Lung (tissue), 12 donors: ENCODE results near the gene NAA38. TPM values are rescaled to one million over a fixed set of nuclear protein-coding genes. Genes with fewer than 3 reads are reported as not detected.
"Not testable (repeated sequence)": the region's sequence is repeated elsewhere in the genome, so short reads cannot be mapped to it uniquely, and the experiment has no call there.

Experiments
- ATAC-seq: fragments of 200-7000 bp; cut with Tn5 transposase; one replicate; pipeline ENCODE4 v1.9.1; 2020; ENCODE audit warnings: moderate number of reproducible peaks; ENCODE audit not compliant: insufficient read depth, low FRiP score
- DNase-seq, 3 donors: peaks; one replicate each; pipeline ENCODE4 v3.0.0-alpha.2; 2013 to 2017
- H3K27ac ChIP-seq, 2 donors: one replicate each; pipeline ENCODE4 v1.5.1; 2013; ENCODE audit warnings: mild to moderate bottlenecking in 2 of 2, moderate library complexity in 2 of 2, control low read depth in 1 of 2, inconsistent platforms in 1 of 2, low read depth in 1 of 2, low read length in 1 of 2
- H3K27me3 ChIP-seq, 3 donors: one replicate each; pipeline ENCODE4 v1.5.1; 2013; ENCODE audit warnings: low read length in 2 of 3; ENCODE audit not compliant: control insufficient read depth in 3 of 3, insufficient read depth in 3 of 3
- H3K36me3 ChIP-seq, 4 donors: one replicate each; pipeline ENCODE4 v1.5.1; 2013; ENCODE audit warnings: low read length in 4 of 4, mild to moderate bottlenecking in 1 of 4, moderate library complexity in 1 of 4; ENCODE audit not compliant: control insufficient read depth in 4 of 4, insufficient read depth in 4 of 4
- H3K4me1 ChIP-seq, 5 donors: one replicate each; pipeline ENCODE4 v1.5.1; 2013; ENCODE audit warnings: low read length in 5 of 5, mild to moderate bottlenecking in 2 of 5, moderate library complexity in 1 of 5; ENCODE audit not compliant: control insufficient read depth in 5 of 5, insufficient read depth in 5 of 5
- H3K4me3 ChIP-seq: one replicate; pipeline ENCODE4 v1.5.1; 2013; ENCODE audit warnings: mild to moderate bottlenecking, control low read depth, moderate library complexity
- H3K9ac ChIP-seq, 2 donors: one replicate each; pipeline ENCODE4 v1.5.1; 2013; ENCODE audit warnings: low read length in 2 of 2, control low read depth in 1 of 2; ENCODE audit not compliant: insufficient read depth in 1 of 2
- H3K9me3 ChIP-seq, 4 donors: one replicate each; pipeline ENCODE4 v1.5.1; 2013; ENCODE audit warnings: low read length in 3 of 4, mild to moderate bottlenecking in 1 of 4, moderate library complexity in 1 of 4; ENCODE audit not compliant: control insufficient read depth in 4 of 4, insufficient read depth in 3 of 4
- WGBS, 2 donors: extraction: QIAGEN DNeasy Blood & Tissue Kit; methylation state at CpG; one replicate each; pipeline ENCODE4 v1.1.7; 2013; 5-methylcytosine and 5-hydroxymethylcytosine counted together
- polyA plus RNA-seq, 2 donors: library from polyadenylated mRNA; stranded (reverse); fragments of 200-250 nt; gene quantifications; one replicate each; pipeline ENCODE4 v1.2.1, GENCODE V29; 2013
- total RNA-seq, 2 donors: library from RNA; depleted of rRNA in 1 of 2; stranded (reverse); fragments of >200 nt in 1 of 2; gene quantifications; one replicate each; pipeline ENCODE4 v1.2.1, GENCODE V29; 2014 to 2021
- TF ChIP-seq, protein P1 (sequence below): IDR thresholded peaks from 2 replicates; pipeline ENCODE4 v1.5.1; 2012; ENCODE audit warnings: mild to moderate bottlenecking; ENCODE audit errors: control extremely low read depth, extremely low read depth
- donor health status: control.
- donor health status: control.
- donor health status: Bipolar disorder and iron deficiency.
- donor health status: healthy.
- donor health status: DM: yes; HTN: yes; CAD: no.

NAA38 gene
- total and polyA plus RNA-seq, 4 donors = 58.2 to 239 (median 102) TPM

DNA sequence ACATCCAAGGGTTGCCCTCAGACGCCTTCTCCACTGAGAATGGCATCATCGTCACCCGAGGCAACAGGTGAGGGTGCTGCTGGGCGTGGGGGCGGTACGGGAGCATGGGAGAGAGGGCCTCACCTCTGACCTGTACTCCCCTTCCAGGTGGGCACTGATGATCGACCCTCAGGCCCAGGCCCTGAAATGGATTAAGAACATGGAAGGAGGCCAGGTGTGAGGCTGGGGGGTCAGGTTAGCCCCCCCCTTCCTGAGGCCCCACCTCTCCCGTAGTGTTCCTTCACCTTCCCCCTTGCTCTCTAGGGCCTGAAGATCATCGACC lies 39.8 kb downstream of the NAA38 start:
- 86% methylated on average over 9 of the region's 9 CpGs for WGBS, 2 donors
- ATAC-seq = no peak
- H3K36me3 ChIP-seq = no peaks in the 10 kb centered on the region
- DNase-seq = no peak
- no peak overlapping the region for H3K9ac ChIP-seq
- H3K4me1 ChIP-seq = no peaks in the 10 kb centered on the region
- H3K9me3 ChIP-seq = no peaks in the 10 kb centered on the region
- no peak overlapping the region for H3K4me3 ChIP-seq
- H3K27me3 ChIP-seq = no peaks in the 10 kb centered on the region
- TF ChIP-seq, protein P1, sequence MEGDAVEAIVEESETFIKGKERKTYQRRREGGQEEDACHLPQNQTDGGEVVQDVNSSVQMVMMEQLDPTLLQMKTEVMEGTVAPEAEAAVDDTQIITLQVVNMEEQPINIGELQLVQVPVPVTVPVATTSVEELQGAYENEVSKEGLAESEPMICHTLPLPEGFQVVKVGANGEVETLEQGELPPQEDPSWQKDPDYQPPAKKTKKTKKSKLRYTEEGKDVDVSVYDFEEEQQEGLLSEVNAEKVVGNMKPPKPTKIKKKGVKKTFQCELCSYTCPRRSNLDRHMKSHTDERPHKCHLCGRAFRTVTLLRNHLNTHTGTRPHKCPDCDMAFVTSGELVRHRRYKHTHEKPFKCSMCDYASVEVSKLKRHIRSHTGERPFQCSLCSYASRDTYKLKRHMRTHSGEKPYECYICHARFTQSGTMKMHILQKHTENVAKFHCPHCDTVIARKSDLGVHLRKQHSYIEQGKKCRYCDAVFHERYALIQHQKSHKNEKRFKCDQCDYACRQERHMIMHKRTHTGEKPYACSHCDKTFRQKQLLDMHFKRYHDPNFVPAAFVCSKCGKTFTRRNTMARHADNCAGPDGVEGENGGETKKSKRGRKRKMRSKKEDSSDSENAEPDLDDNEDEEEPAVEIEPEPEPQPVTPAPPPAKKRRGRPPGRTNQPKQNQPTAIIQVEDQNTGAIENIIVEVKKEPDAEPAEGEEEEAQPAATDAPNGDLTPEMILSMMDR = no peak
- H3K27ac ChIP-seq = no peak overlapping the region

DNA sequence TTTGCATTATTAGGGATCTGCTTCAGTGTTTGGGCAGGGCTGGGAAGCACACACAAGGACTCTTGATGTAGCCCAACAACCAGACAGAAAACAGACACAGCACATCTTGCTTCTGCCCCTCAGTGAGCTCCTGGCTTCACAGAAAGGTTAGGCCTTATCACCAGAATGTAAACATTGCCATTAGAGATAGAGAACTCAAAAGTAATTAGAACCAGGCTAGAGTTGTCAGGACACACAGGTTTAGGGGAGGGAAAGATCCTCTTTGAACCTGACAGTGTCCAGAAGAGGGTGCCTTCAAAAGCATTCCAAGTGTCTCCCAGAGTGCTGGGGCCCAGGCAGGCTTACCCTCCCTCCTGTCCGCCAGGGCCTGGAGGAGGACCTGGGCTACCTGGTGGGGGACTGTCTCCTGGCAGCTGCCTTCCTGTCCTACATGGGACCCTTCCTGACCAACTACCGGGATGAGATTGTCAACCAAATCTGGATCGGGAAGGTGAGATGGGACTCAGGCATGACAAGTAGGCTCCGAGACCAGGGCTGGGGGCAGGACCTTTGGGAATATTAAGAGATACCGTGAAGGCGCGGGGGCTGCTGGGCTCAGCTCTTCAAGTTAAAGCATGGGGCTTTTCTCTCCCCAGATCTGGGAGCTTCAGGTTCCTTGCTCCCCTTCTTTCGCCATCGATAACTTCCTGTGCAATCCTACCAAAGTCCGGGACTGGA lies 40.3 kb downstream of the NAA38 start:
- no peak for ATAC-seq
- TF ChIP-seq, protein P1 = no peak
- no peaks in the 10 kb centered on the region for H3K9me3 ChIP-seq
- H3K4me3 ChIP-seq = no peak overlapping the region
- H3K9ac ChIP-seq = no peak overlapping the region
- WGBS, 2 donors = 72 to 88% methylated on average over 10 of the region's 10 CpGs
- H3K4me1 ChIP-seq = no peaks in the 10 kb centered on the region
- no peaks in the 10 kb centered on the region for H3K27me3 ChIP-seq
- no peaks in the 10 kb centered on the region for H3K36me3 ChIP-seq
- no peak overlapping the region for H3K27ac ChIP-seq
- no peak for DNase-seq

DNA sequence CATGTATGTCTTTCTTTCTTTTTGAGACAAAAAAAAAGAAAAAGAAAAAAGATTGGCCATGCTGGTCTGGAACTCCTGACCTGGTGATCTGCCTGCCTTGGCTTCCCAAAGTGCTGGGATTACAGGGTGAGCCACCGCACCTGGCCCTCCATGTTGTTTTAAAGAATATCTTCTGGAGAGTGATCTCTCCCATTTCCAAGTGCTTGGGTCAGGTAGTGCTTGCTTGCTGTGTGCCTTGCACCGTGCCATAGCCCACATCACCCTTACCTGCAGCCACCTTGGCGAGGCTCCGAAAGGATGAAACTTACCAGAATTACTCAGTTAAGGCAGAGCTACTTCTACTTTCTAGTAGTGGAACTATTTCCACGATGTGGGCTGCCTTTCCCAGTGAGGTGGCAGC lies 42.4 kb downstream of the NAA38 start:
- Histone ChIP-seq H3K9me3 (no peaks in the 10 kb centered on the region), H3K27ac (no peak overlapping the region), H3K27me3 (no peaks in the 10 kb centered on the region), H3K36me3 (no peaks in the 10 kb centered on the region), H3K4me1 (no peaks in the 10 kb centered on the region), H3K4me3 (no peak overlapping the region), H3K9ac (no peak overlapping the region)
- ATAC-seq (no peak), DNase-seq (no peak)
- TF ChIP-seq, protein P1 = no peak
- 92 to 95% methylated on average over 5 of the region's 5 CpGs for WGBS, 2 donors

DNA sequence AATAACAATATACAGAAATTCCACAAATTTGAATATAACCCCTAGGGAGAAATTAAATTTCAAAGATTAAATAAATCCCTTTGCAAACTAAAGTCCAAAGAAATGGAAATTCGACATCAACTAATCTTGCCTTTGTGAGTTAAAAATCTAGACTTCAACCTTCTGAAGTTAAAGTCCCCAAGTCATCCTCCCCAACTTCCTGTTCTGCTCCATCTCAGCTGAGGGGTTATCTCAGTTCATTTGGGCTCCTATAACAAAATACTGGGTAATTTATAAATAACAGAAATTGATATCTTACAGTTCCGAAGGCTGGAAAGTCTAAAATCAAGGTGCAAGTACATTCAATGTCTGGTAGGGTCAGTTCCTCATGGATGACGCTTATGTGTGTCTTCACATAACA lies 46.1 kb downstream of the NAA38 start:
- WGBS, 2 donors = 76 to 85% methylated on average over 3 of the region's 3 CpGs
- peaks cover 0 to 2% (median 0%) of the 10 kb centered on the region in 5 donors for H3K4me1 ChIP-seq

DNA sequence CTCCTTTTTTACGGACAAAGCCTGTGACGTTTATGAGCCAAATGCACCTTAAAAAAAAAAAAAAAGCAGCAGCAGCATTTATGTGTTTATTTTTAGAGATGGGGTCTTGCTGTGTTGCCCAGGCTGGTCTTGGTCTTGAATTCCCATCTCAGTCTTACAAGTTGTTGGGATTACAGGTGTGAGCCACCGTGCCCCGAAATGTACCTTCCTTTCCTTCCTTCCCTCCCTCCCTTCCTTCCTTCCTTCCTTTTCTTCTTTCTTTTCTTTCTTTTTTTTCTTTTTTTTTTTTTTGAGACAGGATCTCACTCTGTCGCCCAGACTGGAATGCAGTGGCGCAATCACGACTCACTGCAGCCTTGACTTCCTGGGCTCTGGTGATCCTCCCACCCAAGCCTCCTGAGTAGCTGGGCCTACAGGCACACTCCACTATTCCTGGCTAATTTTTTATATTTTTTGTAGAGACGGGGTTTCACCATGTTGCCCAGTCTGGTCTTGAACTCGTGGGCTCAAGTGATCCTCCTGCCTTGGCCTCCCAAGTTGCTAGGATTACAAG lies 47.5 kb downstream of the NAA38 start:
- H3K27ac ChIP-seq, H3K4me1 ChIP-seq, H3K9me3 ChIP-seq, H3K4me3 ChIP-seq, H3K27me3 ChIP-seq, H3K36me3 ChIP-seq, H3K9ac ChIP-seq, ATAC-seq, DNase-seq: not testable (repeated sequence)
- WGBS, 2 donors = 60 to 69% methylated on average over 9 of the region's 9 CpGs

More for the DNA sequence above, 46.1 kb downstream of the NAA38 start:
- ATAC-seq (no peak), DNase-seq (no peak)
- Histone ChIP-seq H3K9me3 (no peaks in the 10 kb centered on the region), H3K27me3 (no peaks in the 10 kb centered on the region), H3K36me3 (no peaks in the 10 kb centered on the region), H3K9ac (no peak overlapping the region), H3K27ac (no peak overlapping the region), H3K4me3 (no peak overlapping the region)
- TF ChIP-seq, protein P1 = no peak
